Retina (tissue), 1 donor: Measurements from ENCODE around the gene CYTH1.

Source experiments
- DNase-seq: peaks from one replicate; pipeline ENCODE4 v3.0.0-alpha.2; 2016

The CYTH1 gene

DNA sequence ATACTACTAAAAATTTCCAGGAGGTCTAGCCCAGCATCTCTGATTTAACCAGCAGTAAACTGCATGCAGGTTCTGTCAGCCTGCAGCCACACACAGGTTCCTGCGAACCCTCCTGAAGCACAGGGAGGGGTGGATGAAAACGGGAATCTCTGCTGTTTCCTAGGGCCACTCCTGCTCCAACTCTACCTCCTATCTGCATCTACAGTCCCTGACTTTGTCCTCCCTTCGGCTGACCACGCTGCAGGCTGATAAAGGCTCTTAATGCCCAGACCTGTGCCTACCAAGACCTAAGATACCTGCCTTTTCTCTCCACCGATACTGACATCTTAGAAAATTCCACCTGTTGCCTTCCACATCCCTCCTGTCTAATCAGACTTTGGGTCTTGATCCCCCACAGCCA is 50.2 kb downstream of the CYTH1 start:
- DNase-seq = no peak

DNA sequence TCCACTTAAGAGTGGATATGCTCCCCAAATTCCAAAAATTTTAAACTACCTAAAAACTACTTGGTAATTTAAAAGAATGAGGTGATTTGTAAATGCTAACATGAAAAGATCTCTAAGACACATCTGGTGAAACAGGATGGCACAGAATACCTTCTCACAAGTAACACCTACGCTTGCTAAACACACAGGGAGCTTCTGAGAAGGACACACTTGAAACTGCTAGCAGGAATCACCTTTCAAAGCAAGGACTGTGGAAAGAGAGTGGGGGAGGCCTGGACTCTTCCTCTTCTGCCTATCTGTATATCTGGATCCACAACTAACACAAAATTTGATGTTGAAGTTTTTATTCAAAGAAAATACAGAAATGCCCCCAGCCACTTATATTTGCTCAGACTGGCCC is 52.4 kb downstream of the CYTH1 start:
- DNase-seq = no peak

DNA sequence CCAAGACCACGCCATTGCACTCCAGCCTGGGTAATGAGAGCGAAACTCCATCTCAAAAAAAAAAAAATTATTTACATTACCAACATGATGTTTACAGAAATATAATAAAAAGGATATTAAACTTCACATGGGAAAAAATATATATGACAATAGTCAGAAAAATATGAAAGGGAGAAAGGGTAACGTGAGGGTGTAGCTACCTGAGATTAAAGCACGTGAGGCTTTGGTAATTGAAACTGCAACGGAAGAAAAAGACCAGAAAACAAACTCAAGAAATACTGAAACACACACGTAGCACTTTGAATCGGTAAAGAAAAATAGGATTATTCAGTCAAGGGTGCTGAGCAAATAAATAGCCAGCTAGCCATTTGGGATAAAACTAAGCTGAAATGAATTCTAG is 53.6 kb downstream of the CYTH1 start:
- no peak for DNase-seq

DNA sequence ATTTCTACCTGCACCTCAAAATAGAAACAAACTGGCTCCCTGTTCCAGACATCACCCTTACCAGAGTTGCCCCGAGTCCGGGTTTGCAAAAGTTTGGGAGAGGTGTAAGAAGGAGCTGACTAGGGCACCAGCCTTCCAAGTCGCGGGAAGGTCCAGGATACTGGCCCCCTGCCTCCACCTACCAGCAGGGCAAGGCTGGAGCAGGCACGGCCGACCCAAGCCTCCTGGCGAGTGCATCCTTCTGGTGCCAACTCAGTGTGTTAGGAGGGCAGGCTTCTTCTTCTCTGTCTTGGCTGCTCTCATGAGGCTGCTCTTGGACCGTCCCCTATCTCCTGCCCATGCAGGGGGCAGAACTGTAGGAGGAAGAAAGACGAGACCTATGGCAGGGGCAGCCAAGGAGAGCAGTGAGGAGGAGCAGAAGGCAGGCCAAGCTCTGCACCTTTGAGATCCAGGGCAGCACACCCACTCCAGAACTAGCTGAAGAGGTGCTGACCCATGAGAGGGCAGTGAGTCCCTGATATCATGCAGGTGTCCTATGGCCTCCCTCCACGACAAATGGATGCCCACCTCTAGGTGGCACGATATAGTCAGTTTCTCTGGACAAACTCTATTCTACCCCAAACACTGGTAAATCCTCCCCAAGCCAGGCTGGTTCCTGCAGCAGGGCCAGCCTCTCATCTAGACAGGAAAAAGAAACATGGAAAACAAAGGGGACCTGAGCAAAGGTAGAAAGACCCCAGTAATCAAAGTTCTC is 54.4 kb downstream of the CYTH1 start:
- DNase-seq = no peak

DNA sequence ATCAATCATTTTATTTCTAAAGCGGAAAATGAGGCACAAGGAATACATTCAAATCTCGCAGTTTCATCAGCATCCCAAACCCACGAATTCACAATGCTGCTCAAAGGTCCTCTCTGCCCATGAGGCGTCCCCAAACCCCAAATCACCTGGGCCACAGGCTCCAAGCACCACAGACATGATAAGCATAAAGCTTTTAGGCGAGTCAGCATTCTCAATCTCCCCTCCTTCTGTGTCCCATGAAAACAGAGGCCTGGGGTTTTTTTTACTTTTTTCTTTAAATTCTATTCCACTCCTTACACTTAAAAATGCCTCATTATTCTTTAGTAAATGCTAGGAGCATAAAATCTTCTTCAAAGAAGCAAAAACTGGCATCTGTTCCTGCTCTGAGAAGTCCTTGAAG is 55.0 kb downstream of the CYTH1 start:
- DNase-seq = no peak

DNA sequence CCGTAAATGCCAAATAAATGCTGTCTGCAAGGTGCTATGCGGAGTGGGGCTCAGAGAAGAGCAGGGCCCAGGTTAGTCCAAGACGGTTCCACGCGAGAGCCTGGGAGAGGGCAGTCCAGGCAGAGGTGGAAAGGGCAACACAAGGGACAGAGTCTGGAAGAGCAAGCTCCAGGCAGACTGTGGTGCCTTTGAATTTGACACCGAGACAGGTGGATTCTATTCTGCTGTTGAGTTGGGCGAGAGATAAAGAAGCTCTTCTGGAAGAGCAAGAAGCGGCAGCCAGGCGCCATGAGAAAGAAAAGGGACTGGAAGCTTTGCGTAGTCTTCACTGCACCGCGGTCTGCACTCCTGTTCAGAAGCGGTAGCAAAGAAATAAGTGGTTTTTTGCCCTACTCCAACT is 55.6 kb downstream of the CYTH1 start:
- DNase-seq = no peak

DNA sequence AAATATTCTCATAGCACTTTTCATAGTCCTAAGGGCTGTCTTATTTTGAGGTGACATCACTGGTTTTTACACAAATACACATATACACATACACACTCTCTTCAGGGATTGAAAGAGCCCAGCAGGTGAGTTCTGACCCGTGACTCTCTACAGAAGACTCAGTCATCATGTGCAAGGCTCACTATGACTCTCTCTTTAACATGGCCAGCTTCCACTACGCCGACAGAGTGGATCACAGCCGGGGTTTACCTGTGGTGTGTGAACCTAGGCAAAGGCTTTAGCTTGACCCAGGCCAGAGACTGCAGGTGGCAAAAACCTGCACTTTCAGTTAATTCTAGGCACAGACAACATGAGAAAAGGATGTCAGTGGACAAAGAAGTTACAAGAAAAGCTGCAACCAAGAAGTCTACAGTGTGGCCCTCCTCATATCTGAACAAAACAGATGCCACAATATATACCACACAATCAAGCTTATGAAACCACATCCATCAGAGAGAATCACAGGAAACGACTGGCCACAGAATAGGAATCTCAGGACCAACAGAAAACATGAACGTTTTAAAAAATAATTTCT is 56.5 kb downstream of the CYTH1 start:
- DNase-seq = no peak

DNA sequence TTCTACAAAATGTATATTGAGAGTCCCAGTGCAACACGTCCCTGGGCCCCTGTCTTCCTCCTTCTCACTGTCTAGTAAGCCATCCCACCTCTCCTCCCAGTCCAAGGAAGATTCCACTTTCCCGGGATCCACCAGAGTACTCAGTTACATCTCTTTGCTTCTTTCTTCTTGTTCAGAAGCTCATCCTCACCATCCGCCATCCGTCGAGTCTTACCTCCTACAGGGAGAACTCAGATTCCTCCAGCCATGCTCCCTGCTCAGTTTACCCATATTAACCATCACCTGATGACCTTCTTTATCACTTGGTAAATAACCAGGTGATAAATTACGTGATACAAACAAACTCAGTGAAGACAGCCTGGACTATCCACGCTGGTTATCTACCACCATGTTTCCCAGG is 57.1 kb downstream of the CYTH1 start:
- DNase-seq = peak; percentile 34

DNA sequence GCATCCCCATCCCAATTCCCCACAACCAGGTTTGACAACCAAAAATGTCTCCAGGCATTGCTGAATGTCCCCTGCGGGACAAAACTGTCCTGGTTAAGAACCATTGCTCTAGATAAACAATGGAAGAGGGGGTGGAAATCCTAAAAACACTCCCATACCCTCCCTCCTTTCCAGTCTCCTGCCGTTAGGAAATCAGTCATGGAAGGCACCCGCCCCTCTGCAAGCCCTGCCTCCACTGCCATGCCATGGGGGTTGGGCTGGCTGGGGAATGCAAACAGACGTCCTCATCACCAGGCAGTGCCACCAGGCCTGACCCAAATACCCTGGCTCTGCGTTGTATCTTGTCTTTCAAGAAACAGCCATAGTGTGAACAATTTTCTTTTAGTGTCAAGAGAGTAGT is 57.5 kb downstream of the CYTH1 start:
- peak; percentile 62 for DNase-seq

DNA sequence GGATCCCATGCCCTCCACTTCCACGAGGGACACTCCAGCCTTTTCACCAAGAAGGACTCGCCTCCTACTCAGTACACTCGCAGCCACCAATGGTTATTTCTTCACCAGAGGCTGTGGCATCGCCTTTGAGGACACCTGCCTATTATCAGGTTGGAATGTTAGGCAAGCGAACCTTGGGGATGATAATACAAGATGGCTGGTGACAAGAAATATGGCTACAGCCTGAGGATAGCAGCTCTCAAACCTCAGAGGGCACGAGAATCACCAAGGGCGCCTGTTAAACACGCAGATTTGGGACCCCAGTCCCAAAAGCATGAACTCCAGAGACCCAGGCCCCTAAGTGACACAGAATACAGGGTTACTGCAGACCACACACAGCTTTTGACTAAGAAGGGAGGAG is 58.1 kb downstream of the CYTH1 start:
- DNase-seq = no peak

DNA sequence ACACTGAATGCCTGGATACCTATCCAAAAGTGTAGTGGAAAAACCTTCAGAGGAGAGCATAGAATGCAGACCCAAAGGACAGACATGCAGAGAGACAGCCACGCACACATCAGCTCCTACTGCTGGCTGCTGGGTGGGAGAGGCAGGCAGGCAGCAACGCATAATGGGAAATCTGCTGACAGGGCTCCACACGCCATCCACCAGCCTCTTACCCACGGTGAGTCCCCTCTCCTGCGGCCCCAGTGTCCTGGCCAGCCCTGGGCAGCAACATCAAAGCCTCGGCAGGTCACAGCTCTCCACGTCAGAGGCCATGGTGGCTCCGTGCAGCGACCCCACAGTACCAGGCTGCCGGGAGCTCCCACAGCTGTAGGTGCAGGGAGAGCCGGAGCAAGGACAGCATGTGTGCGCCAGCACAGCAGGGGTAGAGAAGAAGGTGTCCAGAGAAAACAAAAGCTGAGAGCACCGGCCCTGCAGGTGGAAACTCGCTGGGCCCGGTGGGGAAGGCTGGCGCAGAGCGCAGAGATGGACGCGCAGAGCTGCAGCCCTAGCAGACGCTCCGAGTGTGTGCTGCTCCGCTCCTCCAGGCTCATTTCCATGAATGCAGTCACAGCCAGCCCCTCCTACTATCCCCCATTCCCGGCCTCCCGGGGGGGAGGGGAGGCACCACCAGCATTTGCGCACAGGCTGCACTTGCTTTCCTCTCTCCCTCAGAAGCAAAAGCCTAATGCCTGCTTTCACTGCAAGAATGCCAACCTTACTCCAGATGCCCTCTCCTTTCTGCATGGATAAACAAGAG is 58.9 kb downstream of the CYTH1 start:
- DNase-seq = peak; percentile 94

DNA sequence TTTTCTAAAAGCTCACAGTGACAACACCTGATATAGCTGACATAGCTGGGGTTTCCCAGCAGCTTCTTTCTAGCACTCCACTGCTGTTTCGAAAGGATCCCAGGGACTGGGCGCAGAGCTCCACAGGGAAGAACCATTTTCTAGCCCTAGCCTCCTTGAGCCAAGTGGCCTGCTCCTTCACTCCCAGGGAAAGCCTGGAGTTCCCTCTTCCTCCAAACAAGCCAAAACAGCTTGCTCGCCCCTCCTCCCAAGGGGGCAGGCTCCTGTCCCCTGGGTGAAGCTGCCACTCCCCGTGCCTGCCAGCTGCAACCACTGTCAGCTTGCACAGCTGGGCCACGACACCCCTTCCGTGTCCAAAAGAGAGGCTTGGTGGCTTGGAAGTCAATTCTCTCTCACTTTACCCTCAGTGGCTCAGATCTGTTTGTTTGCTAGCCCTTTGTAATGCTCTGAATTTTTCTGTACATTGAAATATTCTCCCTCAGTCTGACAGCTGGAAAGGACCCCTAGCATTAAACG is 59.8 kb downstream of the CYTH1 start:
- peak; percentile 44 for DNase-seq

DNA sequence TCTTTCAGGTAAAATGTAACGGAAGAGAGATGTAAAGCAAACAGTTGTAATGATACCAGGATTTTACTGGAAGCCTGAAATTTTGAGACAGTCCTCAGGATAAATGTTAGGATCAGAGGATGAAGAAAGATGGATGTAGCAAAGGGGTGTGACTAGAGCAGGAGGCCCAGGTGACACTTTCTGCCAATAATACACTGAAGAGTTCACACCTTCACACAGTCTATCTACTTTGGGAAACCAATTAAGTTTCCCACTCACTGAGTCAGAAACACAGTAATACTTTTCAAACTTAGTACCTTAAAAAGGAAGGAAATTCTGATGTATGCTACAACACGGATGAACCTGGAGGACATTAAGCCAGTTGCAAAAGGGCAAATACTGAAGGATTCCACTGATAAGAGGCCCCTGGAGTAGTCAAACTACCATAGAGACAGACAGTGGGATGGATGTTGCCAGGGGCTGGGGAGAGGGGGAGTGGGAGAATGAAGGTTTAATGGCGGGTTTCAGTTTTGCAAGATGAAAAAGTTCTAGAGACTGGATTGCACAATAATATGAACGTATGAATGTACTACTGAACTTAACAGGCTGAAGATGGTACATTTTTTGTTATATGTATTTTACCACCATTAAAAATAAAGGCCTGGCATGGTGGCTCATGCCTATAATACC is 62.3 kb downstream of the CYTH1 start:
- DNase-seq = no peak

DNA sequence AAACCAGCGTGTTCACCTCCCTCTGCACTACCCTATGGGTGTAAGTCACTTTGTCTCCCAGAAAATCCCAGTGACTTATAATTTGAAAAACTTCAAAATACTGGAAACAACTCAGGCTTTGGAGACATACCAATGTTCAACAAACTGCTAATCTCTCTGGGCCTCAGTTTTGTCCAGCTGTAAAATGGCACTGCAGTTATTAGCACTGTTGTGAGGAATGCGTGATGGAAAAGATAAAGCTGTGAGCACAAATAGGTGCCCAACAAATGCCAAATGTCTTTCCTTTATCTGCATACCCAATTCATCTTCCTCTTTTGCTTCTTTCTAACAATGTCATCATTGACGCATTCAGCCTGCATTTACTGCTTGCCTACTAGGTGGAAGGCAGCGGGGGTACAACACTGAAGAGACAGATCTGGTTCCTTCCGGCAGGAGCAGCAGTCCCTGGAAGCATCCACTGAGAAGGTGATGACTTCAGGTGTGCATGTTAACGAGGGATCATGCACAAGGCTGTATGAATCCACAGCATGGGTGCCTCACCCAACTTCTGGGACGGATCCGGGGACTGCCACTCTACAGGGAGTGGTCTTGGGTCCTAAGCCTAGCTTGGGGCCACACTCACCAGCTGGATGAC is 63.4 kb downstream of the CYTH1 start:
- DNase-seq = no peak

DNA sequence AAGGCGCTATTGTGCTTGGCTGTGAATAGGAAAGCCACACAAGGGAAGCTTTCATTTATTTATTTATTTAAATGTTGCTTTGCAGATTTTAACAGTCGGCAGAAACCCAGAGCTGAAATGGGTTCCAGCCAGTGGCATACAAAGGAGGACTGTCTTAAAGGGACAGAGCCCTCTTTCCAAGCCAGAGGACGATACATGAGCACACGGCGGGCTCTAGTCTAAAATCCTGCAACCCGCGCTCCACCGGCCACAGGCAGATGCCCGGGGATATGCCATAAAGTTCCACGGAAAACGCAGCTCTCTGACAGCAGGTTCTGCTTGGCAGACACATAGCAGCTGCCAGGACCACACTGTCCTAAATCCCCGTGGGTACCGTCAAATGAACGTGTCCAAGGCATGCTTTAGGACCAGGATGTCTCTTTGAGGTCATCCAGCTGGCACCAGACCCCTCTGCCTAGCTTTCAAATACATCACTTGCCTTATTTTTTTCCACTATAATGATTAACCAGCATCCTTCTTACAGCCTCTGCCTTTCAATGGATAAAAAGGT is 64.6 kb downstream of the CYTH1 start:
- DNase-seq = peak; percentile 81

DNA sequence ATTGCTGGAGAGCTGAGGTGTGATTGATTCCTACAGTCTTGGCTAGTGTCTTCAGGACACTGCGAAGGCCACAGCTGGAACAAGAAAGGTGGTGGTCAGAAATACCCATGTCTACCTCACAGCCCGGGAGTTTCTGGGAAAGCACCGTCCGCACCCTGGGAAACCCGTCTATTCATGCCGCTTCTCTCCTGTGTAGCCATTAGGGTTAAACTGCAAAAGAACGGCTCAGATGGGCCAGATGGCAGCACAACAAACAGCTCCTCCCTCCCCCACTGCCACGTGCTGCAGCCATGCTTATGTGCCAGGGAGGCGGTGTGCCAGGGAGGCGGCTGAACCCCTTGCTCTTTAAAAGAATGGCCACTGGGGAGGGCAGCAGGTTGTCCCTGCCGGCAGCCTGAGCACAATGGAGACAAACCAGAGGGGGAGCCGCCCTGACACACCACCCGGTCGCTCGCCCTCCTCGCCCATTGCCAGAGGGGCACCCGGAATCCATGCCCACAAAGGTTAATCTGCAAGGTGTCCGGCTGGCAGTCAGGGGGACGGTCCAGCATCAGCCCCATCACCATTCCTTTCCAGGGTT is 65.2 kb downstream of the CYTH1 start:
- peak; percentile 83 for DNase-seq

DNA sequence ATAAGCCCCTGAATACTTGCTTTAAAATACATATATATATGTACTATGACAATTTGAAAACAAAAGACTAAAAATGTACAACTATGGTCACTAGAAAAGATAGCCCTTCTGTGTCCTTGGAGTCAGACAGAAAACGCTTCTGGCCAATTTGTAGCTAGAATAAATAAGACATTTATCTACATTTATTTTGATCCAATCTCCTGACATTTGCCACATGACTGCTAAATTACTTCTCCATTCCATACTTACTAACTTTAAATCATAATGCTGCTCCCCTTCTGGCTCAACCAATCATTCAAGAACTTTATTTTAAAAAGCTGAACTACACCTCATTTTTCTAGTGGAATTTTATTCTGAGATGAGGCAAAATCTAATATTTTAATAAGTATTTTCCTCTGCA is 65.8 kb downstream of the CYTH1 start:
- DNase-seq = no peak

DNA sequence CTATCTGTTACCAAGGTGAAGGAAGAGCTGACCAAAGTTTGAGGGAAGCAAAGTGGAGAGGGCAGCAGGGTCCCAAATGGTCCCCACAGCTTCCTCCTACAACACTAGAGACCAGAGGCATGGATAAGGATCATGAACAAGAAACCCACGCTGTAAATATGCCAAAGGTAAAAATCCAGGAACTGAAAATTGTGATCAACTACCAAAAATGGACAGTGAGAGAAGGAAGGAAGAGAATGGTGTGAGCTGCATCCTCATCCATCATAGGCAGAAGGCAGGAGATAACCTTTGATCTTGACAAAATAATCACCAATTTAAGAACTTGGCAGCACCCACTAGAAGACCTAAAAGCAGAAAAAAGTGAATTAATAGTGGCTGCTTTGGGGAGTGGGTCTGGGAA is 66.2 kb downstream of the CYTH1 start:
- DNase-seq = no peak

DNA sequence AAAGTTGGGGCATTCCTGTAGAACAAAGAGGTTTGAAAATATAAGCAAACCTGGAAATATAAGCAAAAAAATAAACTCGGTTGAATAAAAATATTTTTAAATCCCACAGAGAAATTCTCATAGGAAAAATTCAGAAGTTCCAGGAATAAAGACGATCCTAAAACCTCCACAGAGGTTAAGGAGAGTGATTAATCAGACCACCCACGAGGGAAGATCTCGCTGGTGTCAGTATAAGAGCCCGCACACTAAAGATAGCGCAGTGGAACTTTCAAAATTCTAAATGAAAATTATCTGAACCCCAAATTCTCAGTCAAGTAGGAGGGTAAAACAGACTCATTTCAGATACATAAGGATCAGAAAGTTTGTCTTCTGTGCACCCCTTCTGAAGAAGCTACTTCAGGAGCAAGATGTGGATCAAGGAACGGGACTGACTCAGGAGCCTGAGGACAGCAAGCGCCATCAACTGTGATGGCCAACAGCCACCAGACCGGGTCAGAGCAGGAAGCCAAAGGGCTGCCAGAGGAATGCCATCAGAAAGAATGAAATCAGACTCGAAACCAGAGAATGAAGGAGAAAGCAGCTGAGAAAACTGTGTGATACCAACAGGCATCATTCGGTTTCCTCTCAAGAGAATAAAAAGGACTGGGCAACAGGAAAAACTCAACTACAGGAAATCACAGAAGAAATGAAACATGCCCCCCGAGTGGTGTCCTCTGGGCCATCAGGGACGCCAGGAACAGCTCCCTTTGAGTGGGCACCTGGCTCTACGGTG is 66.9 kb downstream of the CYTH1 start:
- no peak for DNase-seq

DNA sequence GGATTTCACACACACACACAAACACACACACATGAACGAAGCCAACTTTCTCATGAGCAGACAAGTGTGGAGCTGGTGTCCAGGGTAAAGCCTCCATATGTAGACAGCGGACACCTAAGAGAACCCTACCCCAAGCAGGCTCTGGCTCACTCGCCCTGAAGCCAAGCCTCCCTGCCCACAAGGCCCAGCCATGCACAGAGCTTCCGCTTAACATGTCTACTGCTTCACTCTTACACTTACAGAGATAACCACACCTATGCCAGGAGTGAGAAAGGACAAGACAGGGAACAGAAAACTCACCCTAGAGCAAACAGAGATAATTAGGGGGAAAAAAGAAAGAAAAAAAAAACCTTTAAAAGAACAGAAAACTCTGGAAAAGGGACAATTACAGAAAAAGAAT is 67.5 kb downstream of the CYTH1 start:
- no peak for DNase-seq

DNA sequence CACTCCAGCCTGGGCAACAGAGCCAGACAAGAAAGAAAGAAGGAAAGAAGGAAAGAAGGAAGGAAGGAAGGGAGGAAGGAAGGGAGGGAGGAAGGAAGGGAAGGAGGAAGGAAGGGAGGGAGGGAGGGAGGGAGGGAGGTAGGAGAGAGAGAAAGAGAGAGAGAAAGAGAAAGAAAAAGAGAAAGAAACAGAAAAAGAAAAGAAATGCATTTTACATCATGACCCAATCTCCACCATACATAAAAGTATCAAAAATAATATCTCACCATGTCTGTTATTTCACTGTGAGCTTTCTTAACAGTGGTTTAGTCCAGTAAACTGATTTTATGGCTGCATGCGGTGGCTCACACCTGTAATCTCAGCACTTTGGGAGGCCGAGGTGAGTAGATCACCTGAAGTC is 70.0 kb downstream of the CYTH1 start:
- DNase-seq = no peak
